Ovary (tissue), 3 donors: Measurements from ENCODE around the gene PSKH1.

Experiments used
- POLR2A ChIP-seq: fragments of 450-650 bp; IDR thresholded peaks from one replicate; pipeline ENCODE4 v1.6.1; 2017; ENCODE audit warnings: antibody characterized with exemption, mild to moderate bottlenecking, moderate library complexity
- TF ChIP-seq, protein P1 (sequence below), 3 donors: fragments of 450-650 bp in 2 of 3; fragments of 200-600 bp in 1 of 3; IDR thresholded peaks; one replicate each; pipeline versions ENCODE4 v1.5.1 to v1.8.0; 2016 to 2022; ENCODE audit warnings: antibody characterized with exemption in 3 of 3, mild to moderate bottlenecking in 1 of 3
- donor health status: DM: no; HTN: no; CAD: no.

GRCh38 chr16:67943619-67944504 is 50.8 kb downstream of the PSKH1 start, which contains the start of gene LCAT:
- TF ChIP-seq, protein P1, sequence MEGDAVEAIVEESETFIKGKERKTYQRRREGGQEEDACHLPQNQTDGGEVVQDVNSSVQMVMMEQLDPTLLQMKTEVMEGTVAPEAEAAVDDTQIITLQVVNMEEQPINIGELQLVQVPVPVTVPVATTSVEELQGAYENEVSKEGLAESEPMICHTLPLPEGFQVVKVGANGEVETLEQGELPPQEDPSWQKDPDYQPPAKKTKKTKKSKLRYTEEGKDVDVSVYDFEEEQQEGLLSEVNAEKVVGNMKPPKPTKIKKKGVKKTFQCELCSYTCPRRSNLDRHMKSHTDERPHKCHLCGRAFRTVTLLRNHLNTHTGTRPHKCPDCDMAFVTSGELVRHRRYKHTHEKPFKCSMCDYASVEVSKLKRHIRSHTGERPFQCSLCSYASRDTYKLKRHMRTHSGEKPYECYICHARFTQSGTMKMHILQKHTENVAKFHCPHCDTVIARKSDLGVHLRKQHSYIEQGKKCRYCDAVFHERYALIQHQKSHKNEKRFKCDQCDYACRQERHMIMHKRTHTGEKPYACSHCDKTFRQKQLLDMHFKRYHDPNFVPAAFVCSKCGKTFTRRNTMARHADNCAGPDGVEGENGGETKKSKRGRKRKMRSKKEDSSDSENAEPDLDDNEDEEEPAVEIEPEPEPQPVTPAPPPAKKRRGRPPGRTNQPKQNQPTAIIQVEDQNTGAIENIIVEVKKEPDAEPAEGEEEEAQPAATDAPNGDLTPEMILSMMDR (IDR thresholded peaks at IDR 0.05), result no peak
- TF ChIP-seq POLR2A, result no peak
